H9 (cell line): ENCODE results near the gene RNASE8. TPM values are rescaled to one million over a fixed set of nuclear protein-coding genes. Genes with fewer than 3 reads are reported as not detected.

Experiments used
- DNase-seq: peaks from one replicate; pipeline ENCODE4 v3.0.0-alpha.2; 2017
- H2AFZ ChIP-seq: one replicate; pipeline ENCODE4 v1.6.1; 2013; ENCODE audit warnings: mild to moderate bottlenecking, low read length, control low read depth, moderate library complexity
- H2AK5ac ChIP-seq: 2 replicates; pipeline ENCODE4 v1.6.1; 2013; ENCODE audit warnings: low read length, control low read depth, mixed read lengths; ENCODE audit not compliant: insufficient read length
- H2BK120ac ChIP-seq: one replicate; pipeline ENCODE4 v1.6.1; 2013; ENCODE audit warnings: low read depth, mild to moderate bottlenecking, low read length, control low read depth, inconsistent platforms; ENCODE audit not compliant: poor library complexity, severe bottlenecking
- H2BK12ac ChIP-seq: 2 replicates; pipeline ENCODE4 v1.6.1; 2013; ENCODE audit warnings: low read length, control low read depth, mixed read lengths, low read depth; ENCODE audit not compliant: insufficient read length
- H2BK15ac ChIP-seq: 2 replicates; pipeline ENCODE4 v1.6.1; 2013; ENCODE audit warnings: low read depth, low read length, control low read depth
- H2BK20ac ChIP-seq: one replicate; pipeline ENCODE4 v1.6.1; 2013; ENCODE audit warnings: low read depth, mild to moderate bottlenecking, low read length, control low read depth, inconsistent platforms; ENCODE audit not compliant: poor library complexity, severe bottlenecking
- H2BK5ac ChIP-seq: 2 replicates; pipeline ENCODE4 v1.6.1; 2013; ENCODE audit warnings: low read length, control low read depth, mixed read lengths; ENCODE audit not compliant: insufficient read length
- H3K14ac ChIP-seq: 2 replicates; pipeline ENCODE4 v1.6.1; 2013; ENCODE audit warnings: low read length, control low read depth; ENCODE audit not compliant: insufficient read depth
- H3K18ac ChIP-seq: 2 replicates; pipeline ENCODE4 v1.6.1; 2013; ENCODE audit warnings: low read depth, mild to moderate bottlenecking, mixed read lengths, low read length, control low read depth; ENCODE audit not compliant: insufficient read length
- H3K23ac ChIP-seq: 2 replicates; pipeline ENCODE4 v1.6.1; 2013; ENCODE audit warnings: low read length, control low read depth, mixed read lengths, low read depth; ENCODE audit not compliant: insufficient read length
- H3K23me2 ChIP-seq: 2 replicates; pipeline ENCODE4 v1.6.1; 2013; ENCODE audit warnings: low read depth, mild to moderate bottlenecking, mixed read lengths, low read length, control low read depth; ENCODE audit not compliant: insufficient read length, poor library complexity, severe bottlenecking
- H3K27ac ChIP-seq: 2 replicates; pipeline ENCODE4 v1.5.1; 2013; ENCODE audit warnings: low read length, control low read depth, mixed read lengths, low read depth; ENCODE audit not compliant: insufficient read length
- H3K27me3 ChIP-seq: 2 replicates; pipeline ENCODE4 v1.6.1; 2013; ENCODE audit warnings: low read length, control low read depth, inconsistent platforms; ENCODE audit not compliant: insufficient read depth
- H3K4ac ChIP-seq: 2 replicates; pipeline ENCODE4 v1.6.1; 2013; ENCODE audit warnings: low read depth, mild to moderate bottlenecking, control low read depth, inconsistent platforms, low read length, moderate library complexity
- H3K4me1 ChIP-seq: 2 replicates; pipeline ENCODE4 v1.6.1; 2013; ENCODE audit warnings: low read length, control low read depth, inconsistent platforms; ENCODE audit not compliant: insufficient read depth
- H3K4me2 ChIP-seq: 2 replicates; pipeline ENCODE4 v1.6.1; 2013; ENCODE audit warnings: low read length, control low read depth, mixed read lengths; ENCODE audit not compliant: insufficient read length, insufficient read depth
- H3K56ac ChIP-seq: 2 replicates; pipeline ENCODE4 v1.6.1; 2013; ENCODE audit warnings: low read depth, mild to moderate bottlenecking, mixed read lengths, low read length, control low read depth; ENCODE audit not compliant: insufficient read length
- H3K79me1 ChIP-seq: 2 replicates; pipeline ENCODE4 v1.6.1; 2013; ENCODE audit warnings: low read depth, mild to moderate bottlenecking, moderate library complexity, low read length, control low read depth, inconsistent platforms; ENCODE audit not compliant: insufficient read depth, poor library complexity, severe bottlenecking
- H3K79me2 ChIP-seq: 2 replicates; pipeline ENCODE4 v1.6.1; 2013; ENCODE audit warnings: low read length, control low read depth, inconsistent platforms; ENCODE audit not compliant: insufficient read depth
- H3K9ac ChIP-seq: 2 replicates; pipeline ENCODE4 v1.6.1; 2013; ENCODE audit warnings: low read length, control low read depth, mixed read lengths; ENCODE audit not compliant: insufficient read length; ENCODE audit errors: extremely low read depth
- H3K9me3 ChIP-seq: one replicate; pipeline ENCODE4 v1.6.1; 2013; ENCODE audit warnings: low read depth, low read length, inconsistent platforms; ENCODE audit not compliant: control insufficient read depth
- H3T11ph ChIP-seq: one replicate; pipeline ENCODE4 v1.6.1; 2013; ENCODE audit warnings: mild to moderate bottlenecking, low read length, control low read depth, inconsistent platforms
- H4K20me1 ChIP-seq: one replicate; pipeline ENCODE4 v1.6.1; 2013; ENCODE audit not compliant: control insufficient read depth, insufficient read length, insufficient read depth
- H4K5ac ChIP-seq: 2 replicates; pipeline ENCODE4 v1.6.1; 2013; ENCODE audit warnings: low read depth, mild to moderate bottlenecking, mixed read lengths, low read length, control low read depth; ENCODE audit not compliant: insufficient read length
- H4K8ac ChIP-seq: replicated peaks from 2 replicates; pipeline ENCODE4 v1.6.1; 2013; ENCODE audit warnings: low read length, control low read depth, mixed read lengths, low read depth; ENCODE audit not compliant: insufficient read length
- H4K91ac ChIP-seq: 2 replicates; pipeline ENCODE4 v1.6.1; 2013; ENCODE audit warnings: low read depth, mild to moderate bottlenecking, moderate library complexity, mixed read lengths, low read length, control low read depth; ENCODE audit not compliant: insufficient read length
- H3K27ac Mint-ChIP-seq, 3 experiments: 2 replicates in 2 of 3; 3 replicates in 1 of 3; pipeline ENCODE4 v1.8.0; 2020 to 2021; ENCODE audit warnings: mixed read lengths in 3 of 3, mild to moderate bottlenecking in 1 of 3, moderate library complexity in 1 of 3
- H3K27me3 Mint-ChIP-seq: 2 replicates; pipeline ENCODE4 v1.8.0; 2021; ENCODE audit warnings: low read depth, mild to moderate bottlenecking, moderate library complexity, mixed read lengths
- H3K36me3 Mint-ChIP-seq, 3 experiments: 2 replicates in 2 of 3; 3 replicates in 1 of 3; pipeline ENCODE4 v1.8.0; 2020 to 2021; ENCODE audit warnings: low read depth in 3 of 3, mixed read lengths in 3 of 3; ENCODE audit not compliant: insufficient read depth in 1 of 3
- H3K4me1 Mint-ChIP-seq, 2 experiments: 2 replicates each; pipeline ENCODE4 v1.8.0; 2020; ENCODE audit warnings: mixed read lengths in 2 of 2
- H3K4me3 Mint-ChIP-seq, 2 experiments: 2 replicates in 1 of 2; 3 replicates in 1 of 2; pipeline ENCODE4 v1.8.0; 2020 to 2021; ENCODE audit warnings: mild to moderate bottlenecking in 2 of 2, mixed read lengths in 2 of 2, moderate library complexity in 1 of 2
- H3K9me3 Mint-ChIP-seq, 2 experiments: 2 replicates in 1 of 2; 3 replicates in 1 of 2; pipeline ENCODE4 v1.8.0; 2020; ENCODE audit warnings: mild to moderate bottlenecking in 2 of 2, mixed read lengths in 2 of 2, moderate library complexity in 1 of 2
- CTCF ChIP-seq: fragments of 200-600 bp; sonication (generic); conservative IDR thresholded peaks from 3 replicates; pipeline ENCODE4 v1.8.0; 2021; ENCODE audit warnings: antibody characterized with exemption, mild to moderate bottlenecking
- WGBS: extraction: QIAGEN DNeasy Blood & Tissue Kit; methylation state at CpG from one replicate; pipeline ENCODE4 v1.1.7; 2013; ENCODE audit warnings: missing lambda C conversion rate, low lambda C conversion rate, mixed read lengths; ENCODE audit not compliant: insufficient read length; ENCODE audit errors: extremely low coverage; 5-methylcytosine and 5-hydroxymethylcytosine counted together
- total RNA-seq: library from RNA; stranded (reverse); gene quantifications from 2 replicates; pipeline ENCODE4 v1.2.1, GENCODE V29; 2021

Gene RNASE8
- total RNA-seq, 1 experiment from 2014 or later, result not detected

DNA sequence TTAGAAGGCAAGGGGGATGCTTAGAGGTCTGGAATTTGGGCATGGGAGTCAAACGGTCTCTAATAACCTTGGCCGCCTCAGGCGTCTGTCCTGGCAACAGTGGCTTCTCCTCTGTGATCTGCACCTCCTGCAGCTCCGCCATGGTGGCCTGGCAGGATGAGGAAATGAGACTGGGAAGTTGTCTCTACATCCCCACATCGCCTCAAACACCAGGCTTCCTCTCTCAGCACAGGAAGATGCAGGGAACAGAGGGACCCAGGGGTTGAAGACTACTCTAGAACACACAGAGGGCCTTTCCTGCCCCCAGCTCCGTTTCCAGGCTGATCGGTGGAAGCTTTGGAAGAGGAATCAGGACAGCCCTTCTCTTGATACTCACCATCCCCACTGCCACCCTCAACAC is 34.4 kb upstream of the RNASE8 start:
- no peak overlapping the region for H3K4me2 ChIP-seq
- H3K27ac Mint-ChIP-seq, result no peak overlapping the region

More for the DNA sequence above, 34.4 kb upstream of the RNASE8 start:
- Histone ChIP-seq H2BK12ac (no peak overlapping the region), H3K79me2 (no peaks in the 10 kb centered on the region), H2BK15ac (no peak overlapping the region), H3K4me1 (peaks cover 4% of the 10 kb centered on the region; the same call in 1 of the 2 replicates), H3K27ac (no peak overlapping the region), H3K27me3 (peaks cover 8% of the 10 kb centered on the region; the same call in 1 of the 2 replicates), H3K9ac (no peak overlapping the region), H3K14ac (no peak overlapping the region), H3K23me2 (peaks cover 12% of the 10 kb centered on the region), H3K56ac (no peak overlapping the region), H4K5ac (no peak overlapping the region), H3K79me1 (no peaks in the 10 kb centered on the region), H4K8ac (no peak overlapping the region), H3K23ac (no peak overlapping the region), H4K20me1 (no peaks in the 10 kb centered on the region), H4K91ac (no peak overlapping the region), H3T11ph (no peak overlapping the region), H3K18ac (no peak overlapping the region), H2BK20ac (no peak overlapping the region), H3K9me3 (no peaks in the 10 kb centered on the region), H3K4ac (no peak overlapping the region), H2AK5ac (no peak overlapping the region), H2BK120ac (no peak overlapping the region), H2AFZ (no peak overlapping the region), H2BK5ac (no peak overlapping the region)
- Mint-ChIP-seq H3K4me1 (peaks cover 35 to 41% of the 10 kb centered on the region in 2 experiments), H3K4me3 (no peak overlapping the region; a peak in 2 of 5 replicates), H3K9me3 (no peaks in the 10 kb centered on the region), H3K36me3 (peaks cover 6 to 21% (median 6%) of the 10 kb centered on the region in 3 experiments; a peak in 3 of 7 replicates), H3K27me3 (peaks cover 55% of the 10 kb centered on the region)
- no peak for TF ChIP-seq CTCF
- WGBS, result no CpG with 5 or more reads among the region's 7 CpGs
- DNase-seq, result peak; percentile 25
